ENCODE data around the gene NTHL1. TPM values are rescaled to one million over a fixed set of nuclear protein-coding genes. Genes with fewer than 3 reads are reported as not detected.

Gene NTHL1
- total and polyA plus RNA-seq, 10 of the 15 experiments (the other 5 are each of a cell fraction or from before 2014, with no cell fraction given): 0.85 to 54.7 (median 39.0) TPM

DNA sequence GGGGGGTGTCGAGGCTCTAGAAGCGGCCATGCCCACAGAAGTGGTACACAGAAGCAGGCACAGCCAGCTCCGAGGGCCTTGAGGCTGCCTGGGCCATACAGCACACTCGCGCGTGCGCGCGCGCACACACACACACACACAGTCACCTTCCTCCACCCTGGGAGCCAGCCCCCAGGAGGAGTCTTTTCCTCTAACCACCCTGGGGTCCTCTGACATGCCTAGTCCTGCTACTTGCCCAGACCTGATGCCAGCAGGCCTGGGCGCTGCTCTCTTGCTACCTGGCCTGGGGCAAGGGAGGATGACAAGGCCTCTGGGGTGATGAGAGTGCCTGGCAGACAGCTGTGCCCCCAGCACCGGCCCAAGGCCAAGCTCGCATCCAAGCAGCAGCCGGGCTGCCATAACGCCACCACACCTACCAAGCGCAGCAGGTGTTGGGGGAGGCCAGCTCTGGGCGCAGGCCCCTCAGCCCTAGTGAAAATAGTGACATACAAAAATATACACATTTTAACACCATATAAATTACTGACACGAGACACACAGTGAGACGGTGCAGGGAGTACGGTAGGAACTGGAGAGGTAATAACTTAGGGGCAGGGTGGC, 41.2 kb upstream of the NTHL1 start (continued):
- TF ChIP-seq, protein P1, sequence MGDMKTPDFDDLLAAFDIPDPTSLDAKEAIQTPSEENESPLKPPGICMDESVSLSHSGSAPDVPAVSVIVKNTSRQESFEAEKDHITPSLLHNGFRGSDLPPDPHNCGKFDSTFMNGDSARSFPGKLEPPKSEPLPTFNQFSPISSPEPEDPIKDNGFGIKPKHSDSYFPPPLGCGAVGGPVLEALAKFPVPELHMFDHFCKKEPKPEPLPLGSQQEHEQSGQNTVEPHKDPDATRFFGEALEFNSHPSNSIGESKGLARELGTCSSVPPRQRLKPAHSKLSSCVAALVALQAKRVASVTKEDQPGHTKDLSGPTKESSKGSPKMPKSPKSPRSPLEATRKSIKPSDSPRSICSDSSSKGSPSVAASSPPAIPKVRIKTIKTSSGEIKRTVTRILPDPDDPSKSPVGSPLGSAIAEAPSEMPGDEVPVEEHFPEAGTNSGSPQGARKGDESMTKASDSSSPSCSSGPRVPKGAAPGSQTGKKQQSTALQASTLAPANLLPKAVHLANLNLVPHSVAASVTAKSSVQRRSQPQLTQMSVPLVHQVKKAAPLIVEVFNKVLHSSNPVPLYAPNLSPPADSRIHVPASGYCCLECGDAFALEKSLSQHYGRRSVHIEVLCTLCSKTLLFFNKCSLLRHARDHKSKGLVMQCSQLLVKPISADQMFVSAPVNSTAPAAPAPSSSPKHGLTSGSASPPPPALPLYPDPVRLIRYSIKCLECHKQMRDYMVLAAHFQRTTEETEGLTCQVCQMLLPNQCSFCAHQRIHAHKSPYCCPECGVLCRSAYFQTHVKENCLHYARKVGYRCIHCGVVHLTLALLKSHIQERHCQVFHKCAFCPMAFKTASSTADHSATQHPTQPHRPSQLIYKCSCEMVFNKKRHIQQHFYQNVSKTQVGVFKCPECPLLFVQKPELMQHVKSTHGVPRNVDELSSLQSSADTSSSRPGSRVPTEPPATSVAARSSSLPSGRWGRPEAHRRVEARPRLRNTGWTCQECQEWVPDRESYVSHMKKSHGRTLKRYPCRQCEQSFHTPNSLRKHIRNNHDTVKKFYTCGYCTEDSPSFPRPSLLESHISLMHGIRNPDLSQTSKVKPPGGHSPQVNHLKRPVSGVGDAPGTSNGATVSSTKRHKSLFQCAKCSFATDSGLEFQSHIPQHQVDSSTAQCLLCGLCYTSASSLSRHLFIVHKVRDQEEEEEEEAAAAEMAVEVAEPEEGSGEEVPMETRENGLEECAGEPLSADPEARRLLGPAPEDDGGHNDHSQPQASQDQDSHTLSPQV (IDR thresholded peaks at IDR 0.05): no peak
- no peak for TF ChIP-seq LARP7 (IDR thresholded peaks at IDR 0.05)

DNA sequence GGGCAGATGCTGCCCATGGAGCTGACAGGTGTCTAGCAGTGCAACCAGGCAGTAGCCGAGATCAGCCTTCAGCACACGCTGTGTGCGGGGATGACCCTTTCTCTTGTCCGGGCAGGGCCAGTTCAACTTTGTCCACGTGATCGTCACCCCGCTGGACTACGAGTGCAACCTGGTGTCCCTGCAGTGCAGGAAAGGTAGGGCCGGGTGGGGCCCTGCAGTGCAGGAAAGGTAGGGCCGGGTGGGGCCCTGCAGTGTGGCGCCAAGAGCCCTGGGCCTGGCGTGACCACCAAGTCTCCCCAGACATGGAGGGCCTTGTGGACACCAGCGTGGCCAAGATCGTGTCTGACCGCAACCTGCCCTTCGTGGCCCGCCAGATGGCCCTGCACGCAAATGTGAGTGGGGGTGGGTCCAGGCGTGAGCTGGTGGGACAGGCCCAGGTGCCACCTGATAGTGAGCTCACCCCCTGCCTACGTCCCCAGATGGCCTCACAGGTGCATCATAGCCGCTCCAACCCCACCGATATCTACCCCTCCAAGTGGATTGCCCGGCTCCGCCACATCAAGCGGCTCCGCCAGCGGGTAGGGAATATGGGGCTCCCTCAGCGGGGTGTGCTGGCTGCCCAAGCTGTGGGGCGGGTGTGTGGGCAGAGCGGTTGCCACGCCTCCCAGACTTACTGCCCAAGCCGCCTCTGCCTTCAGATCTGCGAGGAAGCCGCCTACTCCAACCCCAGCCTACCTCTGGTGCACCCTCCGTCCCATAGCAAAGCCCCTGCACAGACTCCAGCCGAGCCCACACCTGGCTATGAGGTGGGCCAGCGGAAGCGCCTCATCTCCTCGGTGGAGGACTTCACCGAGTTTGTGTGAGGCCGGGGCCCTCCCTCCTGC, 40.4 kb upstream of the NTHL1 start:
- H3K4me2 ChIP-seq (ENCODE audit: control insufficient read depth, insufficient read depth): no peak overlapping the region
- no peaks in the 10 kb centered on the region for H4K20me1 ChIP-seq (ENCODE audit: control insufficient read depth, insufficient read depth)
- no peaks in the 10 kb centered on the region for H3K4me1 ChIP-seq (ENCODE audit: control insufficient read depth, insufficient read depth, low read length)
- ATAC-seq (no peak), DNase-seq (ENCODE audit: low read depth, low spot score) (no peak), FAIRE-seq (no peak)
- ChIA-PET CTCF (interaction anchor here (1.1 kb wide), 1 partner anchor 65 kb away, joined by 3 read pairs; no protein-coding TSS in a partner anchor), SMC1A (ENCODE audit: uncharacterized antibody, unreplicated experiment) (no interaction called here), POLR2A (no interaction called here), RAD21 (ENCODE audit: unreplicated experiment) (no interaction called here)
- H3K36me3 ChIP-seq (ENCODE audit: control insufficient read depth in 2 of 2, insufficient read depth in 2 of 2, low read length in 1 of 2): peaks cover 0 to 6% of the 10 kb centered on the region in 2 experiments; a peak in 3 of 4 replicates
- WGBS (ENCODE audit: insufficient coverage, insufficient replicate concordance, low lambda C conversion rate, missing lambda C conversion rate): 81% methylated on average over 40 of the region's 41 CpGs
- H3K79me2 ChIP-seq (ENCODE audit: control insufficient read depth, insufficient read depth, low read length): no peaks in the 10 kb centered on the region
- intact Hi-C loops (cut with micrococcal nuclease; ENCODE audit: unreplicated experiment) (no loop called here), in situ Hi-C loops (cut with MboI) (loop anchor here (10.0 kb wide), 1 partner anchor 57 kb away; the partner anchor contains the start of gene RAB26)
- H2AFZ ChIP-seq (ENCODE audit: control insufficient read depth, low read depth, low read length): no peak overlapping the region
- no peak overlapping the region for H3K4me3 ChIP-seq
- H3K9me3 ChIP-seq (replicated peaks; ENCODE audit: control insufficient read depth, insufficient read depth, low read length): no peaks in the 10 kb centered on the region
- H3K27me3 ChIP-seq (replicated peaks in 1 of 2; ENCODE audit: control insufficient read depth in 2 of 2, insufficient read depth in 2 of 2, low read length in 1 of 2): no peaks in the 10 kb centered on the region
- no peak overlapping the region for H3K9ac ChIP-seq (ENCODE audit: control insufficient read depth, insufficient read depth, low read length)
- no TSS peak for BruUV-seq (replicated peaks)
- no peak overlapping the region for H3K27ac ChIP-seq (ENCODE audit: control insufficient read depth, insufficient read depth)
- TF ChIP-seq, protein P2, sequence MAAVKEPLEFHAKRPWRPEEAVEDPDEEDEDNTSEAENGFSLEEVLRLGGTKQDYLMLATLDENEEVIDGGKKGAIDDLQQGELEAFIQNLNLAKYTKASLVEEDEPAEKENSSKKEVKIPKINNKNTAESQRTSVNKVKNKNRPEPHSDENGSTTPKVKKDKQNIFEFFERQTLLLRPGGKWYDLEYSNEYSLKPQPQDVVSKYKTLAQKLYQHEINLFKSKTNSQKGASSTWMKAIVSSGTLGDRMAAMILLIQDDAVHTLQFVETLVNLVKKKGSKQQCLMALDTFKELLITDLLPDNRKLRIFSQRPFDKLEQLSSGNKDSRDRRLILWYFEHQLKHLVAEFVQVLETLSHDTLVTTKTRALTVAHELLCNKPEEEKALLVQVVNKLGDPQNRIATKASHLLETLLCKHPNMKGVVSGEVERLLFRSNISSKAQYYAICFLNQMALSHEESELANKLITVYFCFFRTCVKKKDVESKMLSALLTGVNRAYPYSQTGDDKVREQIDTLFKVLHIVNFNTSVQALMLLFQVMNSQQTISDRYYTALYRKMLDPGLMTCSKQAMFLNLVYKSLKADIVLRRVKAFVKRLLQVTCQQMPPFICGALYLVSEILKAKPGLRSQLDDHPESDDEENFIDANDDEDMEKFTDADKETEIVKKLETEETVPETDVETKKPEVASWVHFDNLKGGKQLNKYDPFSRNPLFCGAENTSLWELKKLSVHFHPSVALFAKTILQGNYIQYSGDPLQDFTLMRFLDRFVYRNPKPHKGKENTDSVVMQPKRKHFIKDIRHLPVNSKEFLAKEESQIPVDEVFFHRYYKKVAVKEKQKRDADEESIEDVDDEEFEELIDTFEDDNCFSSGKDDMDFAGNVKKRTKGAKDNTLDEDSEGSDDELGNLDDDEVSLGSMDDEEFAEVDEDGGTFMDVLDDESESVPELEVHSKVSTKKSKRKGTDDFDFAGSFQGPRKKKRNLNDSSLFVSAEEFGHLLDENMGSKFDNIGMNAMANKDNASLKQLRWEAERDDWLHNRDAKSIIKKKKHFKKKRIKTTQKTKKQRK (IDR thresholded peaks at IDR 0.05; ENCODE audit: low read depth, low read length): no peak
- TF ChIP-seq ZNF217 (IDR thresholded peaks at IDR 0.05) (no peak), CBFB (IDR thresholded peaks at IDR 0.05; ENCODE audit: low read depth) (no peak), PAX8 (IDR thresholded peaks at IDR 0.05) (no peak), SRF (IDR thresholded peaks at IDR 0.05; ENCODE audit: low read depth in 2 of 2, low read length in 2 of 2) (no peak), SUPT20H (IDR thresholded peaks at IDR 0.05; ENCODE audit: borderline replicate concordance, control insufficient read depth, low read depth, low read length) (no peak), ZNF384 (IDR thresholded peaks at IDR 0.05; ENCODE audit: borderline replicate concordance, low read depth, low read length) (no peak)
- TF ChIP-seq, protein P3, sequence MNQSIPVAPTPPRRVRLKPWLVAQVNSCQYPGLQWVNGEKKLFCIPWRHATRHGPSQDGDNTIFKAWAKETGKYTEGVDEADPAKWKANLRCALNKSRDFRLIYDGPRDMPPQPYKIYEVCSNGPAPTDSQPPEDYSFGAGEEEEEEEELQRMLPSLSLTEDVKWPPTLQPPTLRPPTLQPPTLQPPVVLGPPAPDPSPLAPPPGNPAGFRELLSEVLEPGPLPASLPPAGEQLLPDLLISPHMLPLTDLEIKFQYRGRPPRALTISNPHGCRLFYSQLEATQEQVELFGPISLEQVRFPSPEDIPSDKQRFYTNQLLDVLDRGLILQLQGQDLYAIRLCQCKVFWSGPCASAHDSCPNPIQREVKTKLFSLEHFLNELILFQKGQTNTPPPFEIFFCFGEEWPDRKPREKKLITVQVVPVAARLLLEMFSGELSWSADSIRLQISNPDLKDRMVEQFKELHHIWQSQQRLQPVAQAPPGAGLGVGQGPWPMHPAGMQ (IDR thresholded peaks at IDR 0.05; ENCODE audit: borderline replicate concordance): no peak
